Heart right ventricle (tissue), 16 donors: ENCODE measurements around the gene WDR86. TPM values are rescaled to one million over a fixed set of nuclear protein-coding genes. Genes with fewer than 3 reads are reported as not detected.
A peak's percentile ranks its signal among the peaks of the same experiment; 100 is the strongest.

ENCODE experiments used
- ATAC-seq, 8 donors: fragments of 200-7000 bp; cut with Tn5 transposase; one replicate each; pipeline ENCODE4 v1.9.1; 2020; ENCODE audit warnings: mild to moderate bottlenecking in 8 of 8, moderate library complexity in 8 of 8, moderate number of reproducible peaks in 1 of 8
- DNase-seq, 2 donors: peaks; one replicate each; pipeline ENCODE4 v3.0.0-alpha.2; 2020
- H3K27ac ChIP-seq, 10 donors: fragments of 200-600 bp; sonication (generic) in 2 of 10; one replicate each; pipeline versions ENCODE4 v1.5.0 to v1.8.0; 2020 to 2022; ENCODE audit warnings: mild to moderate bottlenecking in 3 of 10
- H3K27me3 ChIP-seq, 7 donors: fragments of 200-600 bp; one replicate each; pipeline ENCODE4 v1.8.0; 2021 to 2022; ENCODE audit warnings: mild to moderate bottlenecking in 2 of 7
- H3K36me3 ChIP-seq, 9 donors: fragments of 200-600 bp; sonication (generic) in 1 of 9; one replicate each; pipeline versions ENCODE4 v1.5.0 to v1.8.0; 2020 to 2022; ENCODE audit warnings: mild to moderate bottlenecking in 2 of 9
- H3K4me1 ChIP-seq, 9 donors: fragments of 200-600 bp; sonication (generic) in 1 of 9; one replicate each; pipeline versions ENCODE4 v1.5.0 to v1.8.0; 2020 to 2022; ENCODE audit warnings: mild to moderate bottlenecking in 4 of 9
- H3K4me3 ChIP-seq, 10 donors: fragments of 200-600 bp; sonication (generic) in 2 of 10; one replicate each; pipeline versions ENCODE4 v1.5.0 to v1.8.0; 2020 to 2022; ENCODE audit warnings: mild to moderate bottlenecking in 7 of 10, moderate library complexity in 2 of 10
- H3K9me3 ChIP-seq, 11 donors: fragments of 200-600 bp in 10 of 11; sonication (generic) in 2 of 11; one replicate each; pipeline versions ENCODE4 v1.5.0 to v1.8.0; 2013 to 2022; ENCODE audit warnings: mild to moderate bottlenecking in 2 of 11, control low read depth in 1 of 11, moderate library complexity in 1 of 11
- WGBS, 2 donors: extraction: QIAGEN DNeasy Blood & Tissue Kit; methylation state at CpG; one replicate each; pipeline ENCODE4 v1.1.7; 2013; ENCODE audit warnings: inconsistent platforms in 1 of 2; 5-methylcytosine and 5-hydroxymethylcytosine counted together
- intact Hi-C, 10 donors: fragments of 100-400 bp; cut with DNase I; formaldehyde crosslinking; loops; one replicate each; pipeline versions ENCODE4 v1.11.1 to v1.14.2; 2022
- polyA plus RNA-seq, 2 donors: library from polyadenylated mRNA; stranded (reverse); fragments of 200-250 nt; gene quantifications; one replicate each; pipeline ENCODE4 v1.2.3, GENCODE V29; 2013
- total RNA-seq, 10 donors: library from RNA; stranded (reverse); fragmentation: NEBNext Ultra II Directional in 3 of 10; extraction: Animal tissue kit (Norgen Biotek cat#: 25700) in 3 of 10; gene quantifications; one replicate each; pipeline versions ENCODE4 v1.2.1 to v1.2.4, GENCODE V29; 2021 to 2023
- TF ChIP-seq, protein P1 (sequence below), 9 donors: fragments of 200-600 bp; sonication (generic) in 2 of 9; IDR thresholded peaks; one replicate each; pipeline versions ENCODE4 v1.5.0 to v1.8.0; 2021 to 2022; ENCODE audit warnings: antibody characterized with exemption in 9 of 9, mild to moderate bottlenecking in 5 of 9, moderate library complexity in 1 of 9
- donor health status: Arrhythmogenic right ventricular cardiomyopathy.
- donor health status: ischemic (EF 13 %, LVEDD 7.1; RV severe dilation, severe dysfunction).
- donor health status: healthy with polysubstance abuse.
- donor health status: DM: no; HTN: yes; CAD: no.
- donor health status: DM: no; HTN: no; CAD: no.
- donor health status: ischemic (EF 25% LVEDD 6.9; RV normal size, moderate dysfunction).
- donor health status: ischemic (EF 25% LVEDD 5.7; RV mildly dilated, moderate dysfunction).
- donor health status: healthy.
- donor health status: DM: yes; HTN: yes; CAD: no.
- donor health status: Ischemic cardiomyopathy.
- donor health status: ischemic (EF 35%, LVEDD 5.7; RV mildly dilated, moderate dysfunction).
- donor health status: nonischemic (EF 11% LVEDD 7.7; RV severe dilation, severe dysfunction).
- donor health status: DM: yes; HTN: yes; CAD: no.
- donor health status: PGD.
- donor health status: ischemic (EF 29% LVEDD 5.4; RV normal size, mild dysfunction).
- donor health status: nonischemic (EF 23%, LVEDD 6.1; RV moderate dilation, normal function).

The WDR86 gene
- total and polyA plus RNA-seq, 12 donors: 0.15 to 0.52 (median 0.25) TPM; not detected in 3

DNA sequence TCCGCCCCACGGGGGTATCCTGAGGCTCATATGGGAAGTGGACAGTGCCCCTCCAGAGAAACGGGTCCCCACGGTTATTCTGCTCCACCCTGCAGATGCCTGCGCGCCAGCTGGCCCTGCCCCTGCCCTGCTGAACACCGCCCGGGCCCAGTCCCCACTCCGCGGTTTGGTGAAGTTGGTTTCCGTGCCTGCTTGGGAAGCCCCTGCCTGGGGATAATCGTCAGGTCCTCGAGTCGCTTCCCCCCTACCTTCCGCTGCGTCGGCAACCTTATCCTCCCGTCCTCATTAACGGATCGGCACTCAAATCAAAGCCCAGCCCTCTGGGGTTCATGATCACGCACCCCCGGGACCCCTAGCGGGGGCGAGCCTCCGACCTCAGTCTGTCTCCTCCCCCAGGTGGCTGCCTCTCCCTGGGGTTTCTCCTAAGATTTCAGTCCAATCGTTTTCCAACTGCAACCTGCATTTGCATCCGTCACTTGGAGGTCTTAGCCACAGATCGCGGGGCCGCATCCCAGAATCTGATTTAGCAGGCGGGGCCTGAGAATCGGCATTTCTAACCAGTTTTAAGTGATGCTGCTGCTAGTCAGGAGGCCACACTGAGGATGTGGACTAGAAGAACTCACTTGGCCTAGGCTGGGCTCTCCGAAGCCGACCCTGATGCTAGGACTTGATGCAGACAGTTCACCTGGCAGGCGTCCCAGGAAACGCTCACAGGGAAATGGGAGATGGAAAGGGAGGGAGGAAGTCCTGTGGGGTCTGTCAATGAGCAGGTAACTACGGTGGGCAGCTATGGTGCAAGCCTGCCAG lies 27.6 kb downstream of the WDR86 start:
- Histone ChIP-seq H3K27ac (no peak overlapping the region), H3K36me3 (peaks cover 0 to 21% (median 8%) of the 10 kb centered on the region in 9 donors), H3K4me3 (peak overlapping the region in 9 of 10 donors; percentile 16 to 48 (median 36)), H3K9me3 (no peaks in the 10 kb centered on the region), H3K27me3 (peaks cover 15 to 48% (median 39%) of the 10 kb centered on the region in 7 donors), H3K4me1 (peaks cover 3 to 19% (median 16%) of the 10 kb centered on the region in 9 donors)
- WGBS, 2 donors: 18 to 19% methylated on average over 35 to 37 of the region's 37 CpGs
- no peak for ATAC-seq
- no peak for DNase-seq
- TF ChIP-seq, protein P1, sequence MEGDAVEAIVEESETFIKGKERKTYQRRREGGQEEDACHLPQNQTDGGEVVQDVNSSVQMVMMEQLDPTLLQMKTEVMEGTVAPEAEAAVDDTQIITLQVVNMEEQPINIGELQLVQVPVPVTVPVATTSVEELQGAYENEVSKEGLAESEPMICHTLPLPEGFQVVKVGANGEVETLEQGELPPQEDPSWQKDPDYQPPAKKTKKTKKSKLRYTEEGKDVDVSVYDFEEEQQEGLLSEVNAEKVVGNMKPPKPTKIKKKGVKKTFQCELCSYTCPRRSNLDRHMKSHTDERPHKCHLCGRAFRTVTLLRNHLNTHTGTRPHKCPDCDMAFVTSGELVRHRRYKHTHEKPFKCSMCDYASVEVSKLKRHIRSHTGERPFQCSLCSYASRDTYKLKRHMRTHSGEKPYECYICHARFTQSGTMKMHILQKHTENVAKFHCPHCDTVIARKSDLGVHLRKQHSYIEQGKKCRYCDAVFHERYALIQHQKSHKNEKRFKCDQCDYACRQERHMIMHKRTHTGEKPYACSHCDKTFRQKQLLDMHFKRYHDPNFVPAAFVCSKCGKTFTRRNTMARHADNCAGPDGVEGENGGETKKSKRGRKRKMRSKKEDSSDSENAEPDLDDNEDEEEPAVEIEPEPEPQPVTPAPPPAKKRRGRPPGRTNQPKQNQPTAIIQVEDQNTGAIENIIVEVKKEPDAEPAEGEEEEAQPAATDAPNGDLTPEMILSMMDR (IDR thresholded peaks at IDR 0.05): no peak
- intact Hi-C loops: loop anchor here in 2 of 10 donors (5.0 kb wide), 1 partner anchor 55 kb away; no protein-coding TSS in a partner anchor

DNA sequence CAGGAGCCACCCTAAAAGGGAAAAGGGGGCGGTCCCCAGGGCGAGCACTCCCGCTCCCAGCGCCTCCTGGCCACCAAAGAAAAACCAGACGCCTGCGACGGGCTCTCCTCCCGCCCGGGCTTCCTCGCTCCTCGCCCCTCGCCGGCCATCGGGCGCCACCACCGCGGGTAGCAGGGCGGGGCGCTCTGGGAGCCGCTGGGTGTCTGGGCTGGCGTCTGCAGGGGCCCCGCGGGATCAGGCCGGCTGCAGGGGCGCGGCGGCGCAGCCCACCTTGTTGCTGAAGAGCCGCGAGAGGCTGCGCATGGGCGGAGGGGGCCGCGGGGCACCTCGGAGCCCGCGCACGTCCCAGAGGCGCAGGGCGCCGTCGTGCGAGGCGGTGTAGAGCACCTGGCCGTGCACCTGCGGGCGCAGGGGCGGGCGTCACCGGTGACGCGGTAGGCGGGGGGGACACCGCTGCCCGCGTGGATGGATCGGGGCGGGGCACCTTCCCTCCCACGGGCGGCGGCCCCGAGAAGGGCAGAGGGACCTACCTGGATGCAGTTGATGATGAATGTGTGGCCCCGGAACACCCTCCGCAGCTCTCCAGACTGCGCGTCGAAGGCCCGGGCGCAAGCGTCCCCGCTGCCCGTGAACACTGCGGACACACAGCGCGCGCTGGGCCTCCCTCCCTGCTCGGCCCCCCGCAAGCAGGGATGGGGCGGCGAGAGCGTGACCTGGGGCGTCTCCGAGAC lies 28.3 kb downstream of the WDR86 start:
- TF ChIP-seq, protein P1 (IDR thresholded peaks at IDR 0.05): no peak
- Histone ChIP-seq H3K36me3 (peaks cover 4 to 28% (median 10%) of the 10 kb centered on the region in 9 donors), H3K4me1 (peaks cover 3 to 19% (median 16%) of the 10 kb centered on the region in 9 donors), H3K9me3 (no peaks in the 10 kb centered on the region), H3K4me3 (peak overlapping the region in 9 of 10 donors; percentile 16 to 48 (median 36)), H3K27ac (no peak overlapping the region), H3K27me3 (peaks cover 15 to 48% (median 39%) of the 10 kb centered on the region in 7 donors)
- 5 to 7% methylated on average over 78 to 82 of the region's 83 CpGs for WGBS, 2 donors
- intact Hi-C loops: loop anchor here in 2 of 10 donors (5.0 kb wide), 1 partner anchor 56 kb away; no protein-coding TSS in a partner anchor
- DNase-seq (no peak), ATAC-seq (peak in 3 of 8 donors; percentile 15 to 17 (median 16))

DNA sequence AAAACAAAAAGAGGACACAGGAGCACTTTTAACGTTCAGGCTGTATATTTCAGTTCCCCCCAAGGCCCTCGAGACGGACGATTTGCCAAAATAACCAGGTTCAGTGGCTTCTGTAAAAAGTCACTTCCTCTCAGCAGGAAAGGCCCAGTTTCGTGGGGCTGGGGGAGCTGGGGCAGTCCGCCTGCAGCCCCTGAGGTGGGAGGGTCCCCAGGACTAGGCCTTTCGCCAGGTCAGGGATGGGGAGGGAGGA lies 28.8 kb downstream of the WDR86 start:
- Histone ChIP-seq H3K27me3 (peaks cover 15 to 48% (median 39%) of the 10 kb centered on the region in 7 donors), H3K9me3 (no peaks in the 10 kb centered on the region), H3K36me3 (peaks cover 6 to 33% (median 15%) of the 10 kb centered on the region in 9 donors), H3K4me3 (peak overlapping the region in 8 of 10 donors; percentile 16 to 48 (median 37)), H3K4me1 (peaks cover 3 to 19% (median 16%) of the 10 kb centered on the region in 9 donors), H3K27ac (no peak overlapping the region)
- ATAC-seq: no peak
- WGBS, 2 donors: 34 to 54% methylated on average over 7 of the region's 7 CpGs
- intact Hi-C loops: loop anchor here in 2 of 10 donors (5.0 kb wide), 1 partner anchor 56 kb away; no protein-coding TSS in a partner anchor
- TF ChIP-seq, protein P1 (IDR thresholded peaks at IDR 0.05): no peak
- no peak for DNase-seq
